NCI-H446 treated with DMSO at 0.1 percent for 48 hours (cell line): Measurements from ENCODE around the gene CHIT1.

Source experiments
- DNase-seq: peaks from one replicate; lab custom pipeline; 2025; lab: John Stamatoyannopoulos, UW

Gene CHIT1

DNA sequence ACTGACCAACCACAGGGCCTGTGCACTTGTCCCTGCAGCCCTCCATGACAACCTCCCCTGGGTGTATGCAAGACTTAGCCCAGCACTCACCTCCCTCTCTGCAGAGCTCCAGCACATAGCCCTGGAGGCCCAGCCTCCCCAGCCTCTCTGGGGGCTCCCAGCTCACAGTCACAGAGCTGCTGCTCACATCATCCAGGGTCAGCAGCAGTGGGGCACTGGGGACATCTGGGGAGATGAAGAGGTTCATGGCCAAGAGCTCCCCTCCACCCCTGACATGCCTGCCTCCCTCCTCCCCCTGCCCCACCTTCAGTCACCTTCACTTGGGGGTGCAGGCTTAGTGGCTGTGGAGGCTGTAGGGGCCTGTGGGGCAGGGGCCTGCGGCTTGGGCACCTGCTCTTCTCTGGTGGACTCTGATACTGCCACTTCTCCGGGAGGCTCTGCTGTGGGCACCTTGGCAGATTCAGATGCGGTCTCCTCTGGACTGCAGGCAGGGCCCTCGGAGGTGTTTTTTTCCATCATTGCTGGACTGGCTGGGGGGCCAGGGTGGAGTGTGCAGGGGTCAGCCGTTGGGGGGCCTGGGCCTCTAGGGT lies 54.1 kb downstream of the CHIT1 start, which contains the start of gene MYBPH:
MYBPH (minus strand) TSS at position 590 of the 590 bp plus-strand sequence; CDS start at position 519, 71 bp downstream.
- DNase-seq = no peak

DNA sequence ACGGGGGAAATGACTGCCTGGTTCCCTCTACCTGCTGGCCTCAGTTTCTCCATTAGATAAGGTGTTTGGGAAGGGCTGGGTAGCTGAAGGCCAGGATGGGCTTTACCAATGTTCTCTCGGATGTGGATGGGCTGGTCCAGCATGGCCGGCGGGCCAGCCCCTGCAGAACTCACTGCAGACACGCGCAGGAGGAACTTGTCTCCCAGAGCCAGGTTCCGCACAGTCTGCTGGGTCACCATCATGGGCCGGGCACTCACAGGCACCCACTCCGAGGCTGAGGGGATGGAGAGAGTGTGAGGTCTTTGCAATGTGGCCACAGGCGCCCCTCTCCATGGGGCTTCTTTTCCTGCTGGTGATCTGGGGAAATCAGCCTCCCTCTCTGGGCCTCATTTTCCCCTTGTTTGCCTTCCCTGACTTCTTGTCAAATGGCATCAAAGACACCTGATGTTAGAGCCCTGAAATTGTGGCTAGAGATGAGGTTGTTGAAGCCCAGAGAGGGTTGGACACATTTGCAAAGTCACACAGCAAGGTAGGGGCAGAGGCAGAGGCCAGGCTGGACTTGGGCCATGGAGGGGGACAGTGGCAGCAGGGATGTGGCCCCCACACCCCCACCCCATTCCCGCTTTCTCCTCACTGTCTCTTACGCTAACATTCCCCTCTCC lies 55.0 kb downstream of the CHIT1 start:
- DNase-seq = no peak

DNA sequence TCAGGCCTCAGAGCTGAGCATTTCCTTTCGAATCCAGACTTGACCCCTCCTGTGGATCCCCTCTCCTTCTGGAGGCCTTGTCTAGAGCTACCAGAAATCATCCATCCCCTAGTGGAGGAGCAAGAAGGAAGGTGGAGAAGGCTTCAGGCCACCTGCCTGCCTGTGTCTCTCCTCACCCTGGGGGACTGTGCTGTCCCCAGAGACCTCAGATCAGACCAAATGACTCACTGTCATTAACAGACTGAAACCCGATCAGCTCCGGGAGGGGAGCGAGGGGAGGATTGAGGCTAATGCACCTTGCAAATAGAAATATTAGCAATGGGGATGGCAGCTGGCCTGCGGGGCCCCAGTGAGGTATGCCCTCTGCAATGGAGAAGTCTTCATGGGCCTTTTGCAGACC lies 55.9 kb downstream of the CHIT1 start:
- no peak for DNase-seq

DNA sequence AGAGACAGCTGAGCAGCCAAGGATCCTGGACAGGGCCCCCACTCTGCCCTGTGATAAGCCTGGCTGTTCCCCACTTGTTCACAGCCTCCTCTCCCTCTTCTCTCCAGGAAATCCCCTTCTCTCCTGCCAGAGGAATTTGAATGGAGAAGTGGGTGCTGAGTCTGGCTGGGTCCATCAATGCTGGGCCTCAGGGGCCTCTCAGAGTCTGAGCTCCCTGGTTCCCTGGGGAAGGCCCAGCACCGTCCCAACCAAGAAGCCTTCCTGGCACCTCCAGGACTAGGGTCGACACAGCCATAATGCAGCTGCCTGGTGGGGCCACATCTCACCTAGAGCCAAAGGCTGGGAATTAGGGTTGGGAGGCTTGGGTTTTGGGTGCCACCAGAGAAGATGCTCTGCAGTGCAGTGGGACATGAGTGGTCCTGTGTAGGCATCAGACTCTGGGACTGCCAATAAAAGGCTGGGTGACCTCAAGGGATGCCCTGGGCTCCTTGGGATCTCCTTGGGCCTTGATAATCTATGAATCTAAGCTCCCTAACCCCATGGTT lies 56.4 kb downstream of the CHIT1 start:
- no peak for DNase-seq

DNA sequence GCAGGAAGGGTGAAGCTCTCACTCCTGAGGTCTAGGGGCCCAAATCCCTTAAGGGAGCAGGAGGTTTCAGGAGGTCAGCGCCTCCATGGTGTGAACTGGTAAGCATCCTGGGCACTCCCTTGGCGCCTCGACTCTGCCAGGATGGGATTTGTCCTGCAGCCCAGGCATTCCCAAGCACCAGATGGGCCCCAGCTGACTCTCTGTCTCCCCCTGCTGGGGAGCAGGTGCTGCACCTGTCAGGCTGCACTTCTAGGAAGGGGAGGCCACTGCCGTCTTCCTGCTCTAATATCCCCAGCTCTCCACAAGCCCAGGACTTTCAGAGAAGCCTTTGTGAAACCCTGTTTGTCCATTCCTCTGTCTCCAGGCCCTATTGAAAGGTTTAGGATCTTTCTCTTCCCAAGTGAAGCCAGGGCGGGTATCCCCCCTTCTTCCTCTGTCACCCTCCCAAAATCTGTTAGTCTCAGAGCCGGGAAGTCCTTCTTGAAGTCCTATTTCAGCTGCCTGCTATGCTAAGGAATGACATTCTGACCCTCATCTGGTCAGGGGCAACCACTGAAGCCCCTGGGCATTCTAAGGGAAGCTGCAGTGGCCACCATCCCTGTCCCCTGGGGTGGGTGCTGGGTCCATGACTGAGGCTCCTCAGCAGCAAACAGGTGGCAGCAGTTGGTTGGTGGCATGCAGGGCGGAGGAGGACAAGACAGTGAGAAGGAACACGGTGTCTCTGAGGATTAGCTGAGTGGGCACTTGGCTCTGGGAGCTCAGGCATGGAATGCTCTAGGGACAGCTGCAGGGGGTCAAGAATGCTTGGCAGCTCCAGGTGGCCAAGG lies 57.1 kb downstream of the CHIT1 start:
- peak; percentile 26 for DNase-seq

DNA sequence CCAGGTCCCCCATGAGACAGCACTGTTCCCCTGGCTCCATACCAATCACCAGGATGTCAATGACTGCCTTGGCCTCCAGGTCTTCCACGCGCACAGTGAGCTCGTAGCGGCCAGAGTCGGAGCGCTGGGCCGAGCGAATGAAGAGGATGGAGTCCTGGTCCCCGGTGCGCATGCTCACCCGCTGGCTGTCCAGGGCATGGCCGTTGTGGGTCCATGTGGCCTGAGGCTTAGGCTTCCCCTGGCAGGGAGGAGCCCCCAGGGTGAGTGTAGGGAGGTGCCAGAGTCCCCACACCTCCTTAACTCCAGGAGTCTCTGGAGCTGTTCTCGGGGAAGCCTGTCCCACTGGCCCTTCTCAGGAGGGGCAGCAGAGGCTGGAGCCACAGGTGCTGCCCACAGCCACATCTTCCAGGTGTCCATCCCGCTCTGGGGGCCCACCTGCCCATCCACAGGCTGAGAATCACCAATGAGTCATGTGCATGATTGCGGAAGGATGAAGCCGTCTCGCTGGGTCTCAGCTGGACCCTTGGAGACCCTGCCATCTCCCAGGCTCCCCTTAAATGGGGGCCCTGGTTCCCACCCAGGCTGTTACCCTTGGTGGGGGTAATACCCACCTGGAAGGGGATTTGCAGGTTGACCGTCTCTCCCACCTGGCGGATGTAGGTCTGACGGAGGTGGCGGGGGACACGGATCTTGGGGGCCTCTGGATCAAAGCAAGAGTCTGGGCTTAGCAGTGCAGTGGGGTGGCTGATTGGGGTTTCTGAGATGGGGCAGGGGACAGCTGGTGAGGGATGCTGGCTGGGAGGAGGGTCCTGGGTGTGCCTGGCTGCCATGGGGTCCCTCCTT lies 57.9 kb downstream of the CHIT1 start:
- DNase-seq = no peak

DNA sequence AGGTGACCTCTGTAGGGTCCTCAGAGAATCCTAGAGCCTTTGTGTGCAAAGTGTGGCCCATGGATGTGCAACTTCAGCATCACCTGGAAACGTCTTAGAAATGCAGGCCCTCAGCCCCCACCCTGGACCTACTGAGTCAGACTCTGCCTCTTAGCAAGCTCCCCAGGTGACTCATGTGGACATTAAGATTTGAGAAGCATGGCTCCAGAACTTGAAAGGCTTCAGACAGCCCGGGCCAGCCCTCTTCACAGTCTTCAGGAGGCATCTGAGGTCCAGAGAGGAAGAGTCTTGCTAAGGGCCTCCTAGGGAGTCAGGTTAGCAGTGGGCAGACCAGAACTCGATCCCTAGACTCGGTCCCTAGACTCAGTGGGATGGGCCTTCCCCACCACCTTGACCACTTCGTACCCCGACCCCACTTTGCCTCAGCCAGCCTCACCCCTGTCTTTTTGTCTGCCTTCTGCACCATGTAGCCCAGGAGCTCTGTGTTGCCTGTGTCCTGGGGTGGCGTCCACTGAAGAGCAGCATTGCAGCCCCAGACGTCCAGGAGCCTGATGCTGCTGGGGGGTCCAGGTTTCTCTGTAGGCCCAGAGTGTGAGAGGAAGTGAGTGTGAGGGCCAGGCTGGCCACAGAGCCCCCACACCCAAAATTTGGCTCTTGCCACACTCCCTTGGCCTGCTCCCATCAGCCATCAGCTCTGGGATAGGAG lies 58.7 kb downstream of the CHIT1 start:
- no peak for DNase-seq

DNA sequence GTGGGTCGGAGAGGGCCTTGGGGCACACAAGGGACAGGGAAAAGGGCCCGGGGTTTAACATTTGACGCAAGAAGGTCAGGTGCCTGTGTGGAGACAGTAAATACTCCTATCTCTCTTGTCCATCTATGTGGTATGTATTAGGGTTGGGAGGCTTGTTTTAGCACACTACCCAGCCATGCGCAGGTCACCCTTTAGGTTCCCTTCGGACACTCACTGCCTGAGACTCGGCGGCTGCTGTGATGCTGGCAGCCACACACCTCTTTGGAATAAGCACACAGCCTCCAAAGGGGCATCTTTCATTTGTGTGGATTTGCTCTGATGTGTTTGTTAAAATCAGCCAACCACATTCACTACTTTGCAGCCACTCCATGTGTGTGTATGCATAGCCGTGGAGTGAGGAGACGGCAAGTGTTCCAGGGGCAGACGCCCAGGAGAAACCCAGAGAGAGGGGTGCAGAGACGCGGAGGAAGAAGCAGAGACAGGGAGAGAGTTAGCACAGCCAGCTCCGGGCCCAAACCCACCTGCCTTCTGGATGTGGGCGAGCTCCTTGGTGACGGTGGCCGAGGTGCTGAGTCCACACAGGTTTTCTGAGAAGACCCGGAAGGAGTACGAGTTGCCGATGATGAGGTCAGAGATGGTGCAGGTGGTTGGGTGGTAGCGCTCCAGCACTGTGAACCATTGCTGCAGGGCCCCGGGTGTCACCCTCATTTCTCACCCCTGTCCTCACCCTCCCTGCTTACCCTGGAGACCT lies 59.5 kb downstream of the CHIT1 start:
- no peak for DNase-seq

DNA sequence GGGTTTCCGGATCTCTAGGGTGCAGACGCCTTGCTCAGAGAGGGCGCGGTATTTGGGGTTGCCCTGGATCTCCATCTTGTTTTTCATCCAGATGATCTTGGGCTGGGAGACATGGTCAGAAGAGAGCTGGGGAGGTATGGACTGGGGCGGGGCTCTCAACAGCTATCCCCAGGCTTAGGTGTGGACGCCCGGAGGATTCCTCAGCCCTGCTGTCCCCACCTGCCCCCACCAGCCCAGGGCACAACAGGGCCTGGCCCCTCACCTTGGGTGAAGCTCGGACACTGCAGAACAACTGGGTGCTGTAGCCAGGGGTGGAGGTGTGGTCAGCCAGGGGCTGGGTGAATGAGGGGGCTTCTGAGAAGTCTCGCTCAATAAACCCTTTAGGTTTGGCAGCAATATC lies 60.5 kb downstream of the CHIT1 start:
- no peak for DNase-seq

DNA sequence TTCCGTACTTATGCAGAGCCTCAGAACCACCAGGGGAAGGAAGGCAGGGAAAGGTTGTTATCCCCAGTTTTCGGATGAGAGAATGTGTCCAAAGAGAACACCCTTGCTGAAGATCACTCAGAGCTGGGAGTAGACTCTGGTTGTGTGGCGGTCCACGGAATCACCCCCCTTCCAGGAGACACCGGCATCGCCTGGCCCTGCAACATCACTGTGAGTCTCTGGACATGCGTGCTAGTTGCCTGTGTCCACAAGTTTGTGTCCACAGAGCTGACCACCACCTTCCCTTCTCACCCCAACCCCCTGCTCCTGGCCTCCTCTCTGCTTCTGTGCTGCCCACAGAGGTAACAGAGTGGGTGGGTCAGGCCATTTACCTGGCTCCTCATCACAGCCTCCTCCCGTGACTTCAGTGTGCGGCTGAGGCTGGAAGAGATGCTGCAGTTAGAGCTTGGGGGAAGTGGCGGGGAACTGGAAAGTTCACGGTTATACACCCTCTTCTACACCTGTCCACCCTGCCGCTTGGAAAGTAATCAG lies 61.2 kb downstream of the CHIT1 start:
- DNase-seq = no peak

DNA sequence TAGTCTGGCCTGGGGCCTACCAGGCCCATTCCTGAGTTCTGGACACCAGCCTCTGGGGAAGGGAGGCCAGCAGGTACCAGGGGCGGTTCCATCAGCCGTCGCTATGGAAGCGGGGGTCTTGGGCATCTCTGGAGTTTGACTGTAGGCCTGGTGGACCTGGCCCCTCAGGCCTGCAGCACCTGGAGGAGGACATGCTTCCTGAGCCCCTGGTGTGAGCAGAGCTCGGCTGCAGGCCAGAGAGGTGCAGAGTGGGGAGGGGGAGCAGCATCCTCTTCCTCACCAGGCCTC lies 61.6 kb downstream of the CHIT1 start:
- no peak for DNase-seq

DNA sequence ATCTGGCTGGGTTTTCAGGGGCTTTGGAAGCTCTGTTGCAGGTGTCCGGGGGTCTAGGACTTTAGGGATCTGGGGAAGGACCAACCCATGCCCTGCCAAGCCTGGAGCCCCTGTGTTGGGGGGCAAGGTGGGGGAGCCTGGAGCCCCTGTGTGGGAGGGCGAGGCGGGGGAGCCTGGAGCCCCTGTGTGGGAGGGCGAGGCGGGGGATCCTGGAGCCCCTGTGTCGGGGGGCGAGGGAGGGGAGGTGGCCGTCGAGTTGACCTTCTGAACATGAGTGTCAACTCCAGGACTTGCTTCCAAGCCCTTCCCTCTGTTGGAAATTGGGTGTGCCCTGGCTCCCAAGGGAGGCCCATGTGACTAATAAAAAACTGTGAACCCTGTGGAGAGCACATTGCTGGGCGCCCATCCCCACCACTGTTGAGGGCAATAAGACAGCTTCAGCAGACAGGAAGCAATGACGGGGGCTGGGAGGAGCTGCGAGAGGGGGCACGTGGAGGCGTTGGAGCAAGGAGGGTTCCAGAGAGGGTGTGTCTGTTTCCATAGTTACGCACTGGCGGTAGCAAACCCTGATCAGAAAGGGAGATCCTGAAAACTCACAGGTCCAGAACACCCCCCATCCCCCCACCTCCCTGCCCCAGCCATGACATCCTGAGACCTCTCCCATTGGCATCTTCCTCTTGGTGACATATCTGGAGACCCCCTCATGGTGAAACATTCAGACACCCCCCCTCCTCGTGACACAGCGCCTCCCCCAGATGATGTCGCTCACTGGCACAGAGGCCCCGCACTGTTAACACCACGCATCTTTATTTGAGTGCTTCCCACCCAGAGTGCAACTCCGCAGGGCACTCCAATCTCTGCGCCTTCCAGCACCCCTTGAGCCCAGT lies 62.2 kb downstream of the CHIT1 start:
- DNase-seq = no peak

DNA sequence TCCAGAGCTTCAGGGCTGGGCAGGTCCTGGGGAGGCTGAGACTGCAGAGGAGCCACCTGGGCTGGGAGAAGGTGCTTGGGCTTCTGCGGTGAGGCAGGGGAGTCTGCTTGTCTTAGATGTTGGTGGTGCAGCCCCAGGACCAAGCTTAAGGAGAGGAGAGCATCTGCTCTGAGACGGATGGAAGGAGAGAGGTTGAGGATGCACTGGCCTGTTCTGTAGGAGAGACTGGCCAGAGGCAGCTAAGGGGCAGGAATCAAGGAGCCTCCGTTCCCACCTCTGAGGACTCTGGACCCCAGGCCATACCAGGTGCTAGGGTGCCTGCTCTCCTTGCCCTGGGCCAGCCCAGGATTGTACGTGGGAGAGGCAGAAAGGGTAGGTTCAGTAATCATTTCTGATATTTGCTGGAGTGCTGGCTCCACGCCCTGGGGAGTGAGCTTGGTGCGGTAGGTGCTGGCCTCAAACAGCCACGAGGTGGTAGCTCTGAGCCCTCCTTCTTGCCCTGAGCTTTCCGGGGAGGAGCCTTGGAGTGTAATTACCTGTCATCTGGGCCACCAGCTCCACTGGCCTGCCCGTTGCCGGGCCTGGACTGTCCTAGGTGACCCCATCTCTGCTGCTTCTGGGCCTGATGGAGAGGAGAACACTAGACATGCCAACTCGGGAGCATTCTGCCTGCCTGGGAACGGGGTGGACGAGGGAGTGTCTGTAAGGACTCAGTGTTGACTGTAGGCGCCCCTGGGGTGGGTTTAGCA lies 63.1 kb downstream of the CHIT1 start:
- DNase-seq = no peak
